GM23248 (cell line): ENCODE data around the gene SPACA4.

ENCODE experiments used
- EZH2 ChIP-seq: fragments of 200-600 bp; sonication (generic); IDR thresholded peaks from 2 replicates; pipeline ENCODE4 v1.6.1; 2018; ENCODE audit warnings: antibody characterized with exemption, mild to moderate bottlenecking; ENCODE audit not compliant: insufficient read depth, poor library complexity, severe bottlenecking
- EZH2phosphoT487 ChIP-seq: fragments of 200-600 bp; sonication (generic); IDR thresholded peaks from 2 replicates; pipeline ENCODE4 v1.6.1; 2018; ENCODE audit warnings: antibody characterized with exemption, moderate library complexity, mild to moderate bottlenecking, low read depth; ENCODE audit not compliant: insufficient read depth

- TF ChIP-seq EZH2 (no peak), EZH2phosphoT487 (no peak)
These were observed 35.0 kb upstream of the SPACA4 start for GRCh38 chr19:48571378-48572162.
